ENCODE measurements around the gene NOVA2.
A peak's percentile ranks its signal among the peaks of the same experiment; 100 is the strongest.
"Not testable (repeated sequence)": the region's sequence is repeated elsewhere in the genome, so short reads cannot be mapped to it uniquely, and the experiment has no call there.

Gene NOVA2

DNA sequence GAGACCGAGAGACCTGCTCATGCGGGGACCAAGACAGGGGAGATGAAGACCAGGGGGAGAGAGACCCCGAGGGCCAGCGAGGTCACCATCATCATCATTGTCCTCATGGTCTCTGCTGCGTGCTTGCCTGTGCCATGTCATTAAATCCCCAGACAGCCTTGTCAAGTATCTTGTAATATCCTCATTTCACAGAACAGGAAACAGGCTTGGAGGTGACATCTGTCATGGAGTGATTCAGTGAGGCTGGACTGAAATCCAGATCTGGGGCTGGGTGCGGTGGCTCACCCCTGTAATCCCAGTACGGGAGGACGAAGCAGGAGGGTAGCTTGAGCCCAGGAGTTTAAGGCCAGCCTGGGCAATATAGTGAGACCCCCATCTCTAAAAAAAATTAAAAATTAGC lies 53.2 kb downstream of the NOVA2 start:
- no peak for FAIRE-seq

DNA sequence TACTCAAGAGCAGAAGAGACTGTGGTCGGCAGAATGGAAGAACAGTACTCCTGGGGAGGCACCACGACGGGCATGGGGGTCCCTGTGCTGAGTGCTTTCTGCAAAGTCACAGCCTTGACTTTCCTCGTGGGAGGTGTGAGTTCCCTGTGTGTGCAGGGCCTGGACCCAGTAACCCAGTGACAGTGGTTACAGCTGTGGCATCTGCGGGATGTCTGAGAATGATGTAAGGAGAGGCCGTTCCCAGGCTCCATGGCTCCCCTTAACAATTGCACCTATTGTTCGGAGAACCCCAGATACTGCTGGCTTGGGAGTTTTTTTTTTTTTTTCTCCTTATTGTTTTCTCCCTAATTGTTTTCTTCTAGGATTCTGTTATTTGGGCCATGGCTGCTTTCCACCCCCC lies 54.0 kb downstream of the NOVA2 start:
- FAIRE-seq: no peak

DNA sequence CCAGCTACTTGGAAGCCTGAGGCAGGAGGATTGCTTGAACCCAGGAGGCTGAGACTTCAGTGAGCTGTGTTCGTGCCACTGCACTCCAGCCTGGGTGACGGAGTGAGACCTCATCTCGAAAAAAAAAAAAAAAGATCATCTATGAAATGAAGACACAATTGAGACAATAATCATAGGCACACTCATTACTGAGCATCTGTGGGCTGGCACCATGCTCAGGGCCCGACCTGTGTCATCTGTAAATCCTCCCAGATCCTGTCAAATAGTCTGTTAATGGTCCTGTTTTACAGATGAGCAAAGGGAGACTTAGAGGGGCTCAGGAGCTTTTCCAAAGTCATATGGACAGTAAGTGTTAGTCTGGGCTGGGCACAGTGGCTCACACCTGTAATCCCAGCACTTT lies 54.9 kb downstream of the NOVA2 start:
- no peak for FAIRE-seq

DNA sequence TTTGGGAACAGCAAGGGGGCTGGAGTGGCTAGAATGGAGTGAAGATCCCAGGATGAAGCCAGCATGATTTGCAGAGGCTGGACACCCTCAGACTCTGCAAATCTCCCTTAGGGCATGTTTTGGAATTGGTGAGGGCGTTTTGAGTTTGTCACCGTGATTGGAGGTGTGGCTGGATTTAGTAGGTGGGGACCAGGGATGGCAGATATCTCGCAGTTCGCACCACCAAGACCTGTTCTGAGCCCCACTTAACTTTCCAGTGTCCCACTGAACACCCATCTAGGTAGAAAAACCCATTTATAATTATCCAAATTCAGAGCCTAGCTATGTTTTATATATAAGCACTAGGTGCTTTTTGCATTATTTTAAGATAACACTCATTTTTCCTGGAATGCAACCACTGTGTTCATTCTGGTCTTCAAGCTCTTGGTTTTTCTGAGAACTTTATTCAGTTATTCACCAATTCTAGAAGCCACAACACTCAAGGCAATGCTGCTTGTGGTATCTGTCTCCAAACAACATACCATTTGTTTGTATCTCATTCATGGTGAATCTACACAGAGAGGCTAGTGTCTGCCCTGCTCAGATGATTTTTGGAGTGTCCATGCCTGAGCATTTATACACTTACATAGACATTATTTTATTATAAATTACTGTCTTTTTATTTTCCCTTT lies 56.1 kb downstream of the NOVA2 start:
- FAIRE-seq: no peak

DNA sequence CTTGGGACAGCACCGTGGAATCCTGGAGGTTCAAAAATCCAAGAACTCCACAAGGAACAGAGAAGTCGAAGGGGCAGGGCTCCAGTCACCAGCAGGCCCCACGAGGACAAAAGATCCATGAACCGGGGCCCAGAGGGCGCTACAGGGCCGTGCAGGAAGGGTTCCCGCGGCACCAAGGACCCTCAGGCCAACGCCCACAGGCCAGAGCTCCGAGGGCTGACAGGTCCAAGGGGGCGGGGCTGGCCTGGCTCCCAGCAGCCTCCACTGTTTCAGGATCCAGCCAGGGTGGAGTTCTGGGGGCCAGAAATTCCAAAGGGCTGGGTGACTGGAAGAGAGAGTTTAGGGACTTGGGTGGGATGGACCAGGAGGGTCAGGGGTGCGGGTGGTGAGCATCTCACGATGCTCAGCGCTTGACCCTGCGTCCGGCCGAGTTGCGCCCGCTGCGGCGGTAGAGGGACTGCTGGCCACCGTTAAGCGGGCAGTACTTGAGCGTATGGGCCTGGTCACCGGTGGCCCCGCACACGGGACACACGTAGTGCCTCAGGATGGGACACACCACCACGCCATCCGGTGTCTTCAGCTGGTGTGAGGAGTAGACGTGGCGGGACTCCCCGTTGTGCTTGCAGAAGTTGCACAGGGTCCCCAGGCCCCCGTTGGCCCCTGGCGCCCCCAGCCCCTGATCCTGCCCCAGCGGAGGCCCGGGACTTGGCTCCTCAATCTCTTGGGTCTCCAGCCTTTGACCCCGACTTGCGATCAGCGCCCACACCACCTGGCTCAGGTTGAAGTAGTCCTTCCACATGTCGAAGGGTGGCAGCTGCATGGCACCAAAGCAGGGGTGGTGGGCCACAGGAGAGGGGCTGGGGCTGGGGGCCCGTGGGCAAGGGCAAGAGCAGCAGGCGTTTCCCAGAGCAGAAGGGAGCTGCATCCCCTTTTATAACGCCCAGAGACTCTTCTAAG lies 59.5 kb downstream of the NOVA2 start, which contains the start of gene NANOS2:
NANOS2 (minus strand) TSS at position 905 of the 957 bp plus-strand sequence; CDS start at position 820, 85 bp downstream.
- FAIRE-seq: no peak

DNA sequence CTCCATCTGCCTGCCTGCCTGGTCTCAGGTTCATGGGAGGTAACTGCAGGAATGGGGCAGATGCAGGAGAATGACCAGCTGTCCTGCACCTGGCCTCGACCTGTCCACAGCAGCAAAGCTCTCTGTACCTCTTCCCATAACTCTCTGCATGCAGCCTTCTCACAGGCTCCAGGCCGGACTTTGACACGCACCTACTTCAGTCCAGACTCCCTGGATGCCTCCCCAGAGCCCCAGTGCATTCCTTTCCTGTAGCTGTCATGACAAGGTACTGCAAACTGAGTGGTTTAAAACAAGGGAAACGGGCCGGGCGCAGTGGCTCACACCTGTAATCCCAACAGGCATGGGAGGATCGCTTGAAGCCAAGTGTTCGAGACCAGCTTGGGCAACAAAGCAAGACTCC lies 62.4 kb downstream of the NOVA2 start:
- no peak for FAIRE-seq

DNA sequence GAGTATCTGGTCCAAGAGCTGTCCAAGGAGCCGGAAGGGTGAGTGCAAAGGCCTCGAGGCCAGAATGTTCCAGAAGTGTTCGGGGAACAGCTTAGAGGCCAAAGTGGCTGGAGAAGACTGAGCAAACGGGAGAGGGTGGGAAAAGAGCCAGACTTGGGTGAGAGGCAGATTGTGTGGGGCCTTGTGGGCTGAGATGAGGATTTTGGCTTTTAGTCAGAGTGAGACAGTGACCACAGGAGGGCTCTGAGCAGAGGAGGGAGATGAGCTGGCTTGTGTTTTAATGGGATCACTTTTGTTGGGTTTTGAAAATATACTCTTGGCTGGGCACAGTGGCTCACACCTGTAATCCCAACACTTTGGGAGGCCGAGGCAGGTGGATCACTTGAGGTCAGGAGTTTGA lies 64.7 kb downstream of the NOVA2 start:
- FAIRE-seq: no peak

DNA sequence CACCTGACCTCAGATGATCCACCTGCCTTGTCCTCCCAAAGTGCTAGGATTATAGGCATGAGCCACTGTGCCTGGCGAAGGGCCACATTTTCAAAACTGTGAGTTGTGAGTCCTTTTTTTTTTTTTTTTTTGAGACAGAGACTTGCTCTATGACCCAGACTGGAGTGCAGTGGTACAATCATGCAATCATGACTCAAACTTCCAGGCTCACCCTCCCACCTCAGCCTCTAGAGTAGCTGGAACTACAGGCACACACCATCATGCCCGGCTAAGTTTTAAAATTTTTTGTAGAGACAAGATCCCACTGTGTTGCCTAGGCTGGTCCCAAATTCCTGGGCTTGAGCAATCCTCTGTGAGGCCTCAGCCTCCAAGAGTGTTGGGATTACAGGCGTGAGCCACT lies 67.4 kb downstream of the NOVA2 start:
- FAIRE-seq: no peak

DNA sequence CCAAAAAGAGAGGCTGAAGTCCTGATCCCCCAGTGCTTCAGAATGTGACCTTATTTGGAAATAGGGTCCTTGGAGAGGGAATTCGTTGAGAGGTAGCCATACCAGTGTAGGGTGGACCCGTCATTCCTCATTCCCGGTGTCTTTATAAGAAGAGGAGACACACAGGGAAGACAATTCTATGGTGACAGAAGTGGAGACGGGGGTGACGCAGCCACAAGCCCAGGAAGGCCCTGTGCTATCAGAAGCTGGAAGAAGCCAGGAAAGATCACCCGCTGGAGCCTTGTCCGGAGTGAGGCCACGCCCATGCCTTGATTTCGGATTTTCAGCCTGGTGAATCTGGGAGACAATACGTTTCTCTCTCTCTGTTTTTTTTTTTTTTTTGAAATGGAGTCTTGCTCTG lies 68.7 kb downstream of the NOVA2 start:
- no peak for FAIRE-seq

DNA sequence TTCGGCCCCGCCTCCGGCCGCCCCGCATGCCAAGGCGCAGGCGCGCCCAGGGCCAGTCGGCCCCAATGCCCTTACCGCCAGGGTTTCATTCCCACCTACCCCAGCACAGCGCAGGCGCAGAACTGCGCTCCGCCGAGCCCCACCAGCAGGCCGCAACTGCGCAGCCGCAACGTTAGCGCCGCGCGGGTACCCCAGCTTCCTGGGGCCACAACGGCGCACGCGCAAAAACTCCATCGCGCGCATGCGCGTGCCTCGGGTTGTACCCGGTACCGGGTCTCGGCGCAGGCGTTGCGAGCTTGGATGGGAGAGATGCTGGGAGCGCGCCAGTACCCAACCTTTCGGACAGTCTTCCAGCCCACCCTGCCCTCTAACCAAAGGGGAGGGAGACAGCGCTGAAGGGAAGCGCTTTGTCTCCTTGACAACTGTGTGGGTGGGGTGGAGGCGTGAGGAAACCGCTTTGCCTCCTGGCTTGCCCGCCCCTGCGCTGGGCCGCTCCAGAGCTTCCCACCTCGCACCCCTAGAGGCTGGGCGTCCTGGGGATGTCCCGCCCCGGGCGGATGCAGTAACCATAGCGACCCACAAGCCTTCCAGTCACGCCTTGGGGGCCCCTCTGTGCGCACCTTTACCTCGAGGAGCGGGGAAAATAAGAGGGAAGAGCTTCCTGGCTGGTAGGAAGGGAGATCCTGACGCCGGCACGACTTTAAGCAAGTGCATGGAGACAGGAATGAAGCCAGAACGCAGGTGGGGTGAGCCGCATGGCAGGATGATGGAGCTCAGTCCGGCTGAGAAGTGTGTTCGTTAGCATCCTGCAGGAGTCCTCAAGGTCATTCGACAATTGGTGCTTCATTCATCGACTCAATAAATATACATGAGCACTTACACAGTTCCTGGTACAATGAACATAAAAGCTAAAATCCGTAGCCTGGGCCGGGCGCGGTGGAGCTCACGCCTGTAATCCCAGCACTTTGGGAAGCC lies 70.7 kb downstream of the NOVA2 start:
- peak; percentile 94 for FAIRE-seq

DNA sequence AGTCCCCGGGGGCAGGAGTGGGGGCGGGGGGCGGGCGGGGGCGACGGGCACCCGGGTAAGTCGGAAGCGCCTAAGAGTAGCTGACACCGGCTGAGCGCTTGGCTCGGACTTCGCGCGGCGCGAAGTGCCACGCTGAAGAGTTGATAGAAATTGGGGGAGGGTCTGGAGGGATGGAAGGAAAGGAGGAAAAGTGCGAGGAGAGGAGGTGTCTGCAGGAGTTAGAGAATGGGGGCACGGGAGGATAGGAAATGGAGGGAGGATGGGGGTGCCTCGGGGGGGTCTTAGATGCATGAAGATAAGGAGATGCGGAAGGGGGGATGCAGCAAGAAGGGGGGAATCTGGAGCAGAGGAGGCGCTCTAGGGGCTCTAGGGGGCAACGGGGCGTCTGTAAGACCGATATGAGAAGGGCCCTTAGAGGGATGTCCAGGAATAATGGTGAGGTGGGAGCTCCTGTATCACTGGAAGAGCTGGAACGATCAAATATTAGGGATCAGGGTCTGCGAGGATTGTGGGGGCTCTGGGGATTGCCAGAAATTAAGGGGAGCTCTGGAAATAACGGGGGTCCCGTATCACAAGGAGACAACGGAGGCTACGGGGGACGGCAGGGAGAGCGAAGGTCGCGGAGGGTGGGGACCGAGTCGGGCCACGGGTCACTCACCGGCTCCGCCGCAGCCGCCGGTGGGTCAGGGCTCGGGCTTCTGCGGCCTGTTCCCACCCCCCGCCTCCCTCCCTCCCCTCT lies 71.6 kb downstream of the NOVA2 start, which contains the start of gene MYPOP:
MYPOP (minus strand) TSS at position 702 of the 739 bp plus-strand sequence. CDS start 840 bp downstream, outside the sequence.
- FAIRE-seq: no peak

DNA sequence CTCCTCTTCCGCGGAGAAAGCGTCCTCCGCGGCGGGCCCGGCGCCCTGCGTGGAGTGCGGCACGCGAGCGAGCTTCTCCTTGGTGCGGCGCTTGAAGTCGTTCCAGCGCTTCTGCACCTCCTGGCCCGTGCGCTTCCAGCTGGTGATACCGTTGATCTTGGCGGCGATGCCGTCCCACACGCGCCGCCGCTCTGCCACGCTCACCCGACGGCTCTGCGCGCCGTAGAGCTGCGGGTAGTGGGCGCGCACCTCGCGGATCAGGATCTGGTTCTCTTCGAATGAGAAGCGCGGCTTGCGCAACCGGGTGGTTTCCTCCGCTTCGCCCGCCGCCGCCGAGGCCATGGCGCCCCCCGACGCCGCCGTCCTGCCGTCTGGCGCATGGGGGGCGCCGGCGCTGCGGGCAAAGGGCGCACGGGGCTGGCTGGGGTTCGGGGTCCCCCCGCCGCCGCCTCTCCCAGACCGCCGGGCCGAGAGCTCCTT lies 72.2 kb downstream of the NOVA2 start:
- no peak for FAIRE-seq

DNA sequence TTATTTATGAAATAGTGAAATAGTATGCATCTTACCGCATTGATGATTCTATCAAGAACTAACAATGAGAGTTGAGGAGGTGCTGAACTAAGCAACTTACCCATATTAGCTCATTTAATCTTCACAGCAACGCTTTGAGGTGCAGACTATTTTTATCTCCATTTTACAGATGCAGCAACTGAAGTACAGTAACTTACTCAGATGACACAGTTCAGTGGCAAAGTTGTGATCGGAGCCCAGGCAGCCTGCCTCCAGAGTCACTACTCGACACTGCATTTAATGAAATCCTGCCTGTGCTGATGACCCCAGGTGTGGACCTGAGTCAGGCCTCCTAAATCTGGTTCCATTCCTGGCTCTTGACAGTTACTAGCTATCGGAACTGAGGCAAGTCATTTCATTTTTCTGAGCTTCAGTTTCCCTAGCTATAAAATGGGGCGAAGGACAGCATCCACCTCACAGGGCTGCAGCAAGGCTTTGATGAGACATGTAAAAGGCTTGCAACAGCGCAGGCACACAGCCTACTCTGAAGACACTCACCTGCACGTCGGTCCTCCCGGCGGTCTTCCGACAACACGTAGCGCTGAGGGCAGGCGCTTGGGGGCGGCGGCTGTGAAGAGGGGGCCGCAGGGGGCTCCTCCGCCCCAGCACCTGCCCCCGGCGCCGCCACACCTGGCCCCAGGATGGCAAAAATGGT lies 72.8 kb downstream of the NOVA2 start:
- FAIRE-seq: no peak

DNA sequence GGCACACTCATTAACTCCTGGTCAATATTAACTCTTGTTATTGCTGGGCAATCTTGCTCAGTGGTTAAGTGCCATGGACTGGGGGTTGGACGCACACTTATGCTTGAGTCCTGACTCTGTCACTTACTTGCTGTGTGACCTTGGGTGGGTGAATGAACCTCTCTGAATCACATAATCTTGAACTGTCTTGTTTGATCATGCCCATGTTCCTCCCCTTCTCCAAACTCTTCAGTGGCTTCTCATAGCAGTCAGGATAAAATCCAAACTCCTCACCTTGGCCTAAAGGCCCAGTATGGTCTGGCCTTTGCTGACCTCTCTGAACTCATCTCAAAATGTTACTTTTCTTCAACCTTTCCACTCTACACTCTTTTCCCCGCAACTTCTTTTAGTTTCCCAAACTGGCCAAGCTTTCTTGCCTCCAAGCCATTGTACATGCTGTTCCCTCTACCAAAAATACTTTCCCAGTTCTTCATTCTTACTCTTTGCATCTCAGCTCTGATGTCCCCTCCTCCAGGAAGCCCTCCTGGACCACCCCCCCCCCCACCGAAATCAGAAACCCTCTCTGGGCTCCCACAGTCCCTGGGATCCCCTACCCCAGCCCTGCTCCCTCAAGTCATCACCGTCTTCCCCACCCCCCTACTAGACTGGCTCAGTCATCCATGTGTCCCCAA lies 73.6 kb downstream of the NOVA2 start:
- FAIRE-seq: no peak

DNA sequence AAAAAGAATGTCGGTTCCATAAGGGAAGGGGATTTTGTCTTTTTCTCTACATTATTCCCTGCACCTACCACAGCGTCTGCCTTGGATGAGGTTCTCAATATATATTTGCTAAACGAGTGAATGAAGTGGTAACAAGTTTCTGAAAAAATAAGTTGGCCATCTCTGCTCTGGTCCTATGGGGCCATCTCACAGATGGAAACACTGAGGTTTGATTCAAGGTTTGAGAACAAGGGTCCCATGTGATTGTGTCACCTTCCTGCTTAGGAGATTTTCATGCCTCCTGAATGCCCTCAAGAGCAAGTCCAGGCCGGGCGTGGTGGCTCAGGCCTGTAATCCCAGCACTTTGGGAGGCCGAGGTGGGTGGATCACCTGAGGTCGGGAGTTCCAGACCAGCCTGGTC lies 74.4 kb downstream of the NOVA2 start:
- no peak for FAIRE-seq

DNA sequence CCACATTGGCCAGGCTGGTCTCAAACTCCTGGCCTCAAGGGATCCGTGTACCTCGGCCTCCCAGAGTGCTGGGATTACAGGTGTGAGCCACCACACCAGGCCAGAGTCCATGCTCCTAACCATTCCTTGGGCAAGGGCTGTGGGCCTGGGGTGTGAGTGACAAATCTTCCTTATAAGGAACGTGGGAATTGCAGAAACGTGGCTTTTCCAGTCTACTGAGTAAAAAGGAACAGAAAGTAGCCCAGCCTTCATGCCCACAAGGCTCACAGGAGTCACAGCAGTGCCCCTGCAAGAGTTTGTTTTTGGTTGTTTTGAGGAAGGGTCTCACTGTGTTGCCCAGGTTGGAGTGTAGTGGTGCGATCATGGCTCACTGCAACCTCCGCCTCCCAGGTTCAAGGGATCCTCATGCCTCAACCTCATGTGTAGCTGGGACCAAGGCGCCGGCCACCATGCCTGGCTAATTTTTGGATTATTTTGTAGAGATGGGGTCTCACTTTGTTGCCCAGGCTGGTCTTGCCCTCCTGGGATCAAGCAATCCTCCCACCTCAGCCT lies 76.3 kb downstream of the NOVA2 start:
- no peak for FAIRE-seq

DNA sequence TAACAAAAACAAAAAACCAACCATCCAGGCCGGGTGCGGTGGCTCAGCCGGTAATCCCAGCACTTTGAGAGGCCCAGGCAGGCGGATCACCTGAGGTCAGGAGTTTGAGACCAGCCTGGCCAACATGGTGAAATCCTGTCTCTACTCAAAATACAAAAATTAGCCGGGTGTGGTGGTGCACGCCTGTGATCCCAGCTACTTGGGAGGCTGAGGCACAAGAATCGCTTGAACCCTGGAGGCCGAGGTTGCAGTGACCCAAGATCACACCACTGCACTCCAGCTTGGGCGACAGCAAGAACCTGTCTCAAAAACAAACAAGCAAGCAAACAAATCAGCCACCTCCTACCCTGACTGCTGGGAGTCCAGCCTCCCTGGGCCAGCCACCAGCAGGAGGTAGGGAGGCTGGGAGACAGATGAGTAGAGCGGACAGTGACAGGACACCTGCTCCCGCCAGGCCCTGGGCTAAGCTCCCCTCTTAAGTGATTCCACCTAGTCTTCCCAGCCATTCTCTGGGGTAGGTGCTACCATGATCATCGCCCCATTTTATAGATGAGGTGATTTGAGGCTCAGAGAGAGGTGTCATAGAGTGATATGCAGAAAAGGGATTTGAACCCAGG lies 77.6 kb downstream of the NOVA2 start:
- not testable (repeated sequence) for FAIRE-seq

DNA sequence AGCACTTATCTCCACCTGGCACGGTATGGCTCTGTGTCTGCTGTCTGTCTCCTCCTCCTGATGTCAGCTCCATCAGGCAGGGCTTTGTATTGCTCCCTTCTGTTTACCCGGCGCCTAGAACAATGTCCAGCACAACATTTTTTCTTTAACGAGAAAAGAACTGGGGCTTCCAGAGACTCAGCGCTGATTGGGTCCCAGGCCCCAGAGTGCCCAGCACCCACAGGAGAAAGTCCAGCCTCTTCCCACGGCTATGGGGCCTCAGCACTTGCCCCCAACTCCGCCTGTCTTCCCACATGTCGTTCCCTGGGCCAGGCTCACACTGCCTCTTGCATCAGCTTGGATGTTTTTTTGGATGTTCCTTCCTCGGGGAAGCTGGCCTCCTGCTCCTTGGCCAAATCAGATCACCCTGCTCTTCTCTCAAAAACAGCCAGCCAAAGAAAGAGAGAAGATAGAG lies 78.1 kb downstream of the NOVA2 start:
- FAIRE-seq: no peak

DNA sequence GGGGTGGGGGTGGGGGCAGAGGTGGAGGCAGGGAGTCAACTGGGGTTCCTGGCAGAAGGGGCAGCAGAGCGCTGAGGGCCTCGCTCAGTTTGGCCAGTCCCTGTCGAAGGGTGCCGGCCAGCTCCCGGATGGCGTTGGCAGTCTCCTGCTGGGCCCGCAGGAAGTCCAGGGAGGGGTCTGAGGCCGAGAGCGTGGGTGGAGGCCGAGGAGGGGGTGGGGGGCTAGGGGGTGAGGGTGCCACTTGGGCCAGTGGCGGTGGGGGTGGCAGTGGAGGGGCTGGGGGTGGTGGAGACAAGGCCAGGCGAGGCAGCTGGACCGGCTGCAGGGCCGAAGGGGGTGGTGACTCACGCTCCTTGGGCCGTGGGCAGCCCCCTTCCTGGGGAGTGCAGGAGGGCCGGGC lies 82.8 kb downstream of the NOVA2 start:
- FAIRE-seq: no peak

Measured in G401.6 (cell line).